Measurements from ENCODE around the gene SMG6.

DNA sequence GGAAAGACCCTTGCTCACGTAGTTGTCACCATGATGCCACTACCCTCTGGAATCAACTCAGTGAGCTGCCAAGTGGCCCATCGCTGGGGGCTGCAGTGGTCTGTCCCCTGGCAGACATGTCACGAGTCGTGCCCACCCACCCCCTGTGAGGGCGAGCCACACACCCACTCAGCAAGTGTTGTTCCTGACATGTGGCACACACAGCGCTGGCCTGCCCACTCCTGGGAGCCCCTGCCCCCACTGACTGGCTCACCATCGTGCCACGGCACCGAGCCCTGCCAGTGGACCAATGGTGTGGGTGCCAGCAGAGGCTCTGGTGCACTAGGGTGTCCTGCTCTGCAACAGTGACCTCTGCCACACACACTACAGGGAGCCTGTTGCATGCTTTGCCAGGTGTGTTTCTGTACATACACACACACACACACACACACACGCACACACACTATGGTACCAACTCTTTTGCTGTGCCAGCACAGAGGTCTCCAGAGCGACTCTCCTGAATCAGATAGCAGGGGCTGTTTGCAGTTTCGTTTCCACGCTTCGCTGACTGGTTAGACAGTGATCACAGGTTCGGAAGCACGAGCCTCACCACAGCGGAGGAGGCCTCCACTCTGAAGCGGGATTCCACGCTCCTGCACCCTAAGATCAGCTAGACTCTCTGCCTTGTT is 286.2 kb downstream of the SMG6 start:
- no peak for TF ChIP-seq POLR2A (IDR thresholded peaks at IDR 0.05)
- TF ChIP-seq, protein P1, sequence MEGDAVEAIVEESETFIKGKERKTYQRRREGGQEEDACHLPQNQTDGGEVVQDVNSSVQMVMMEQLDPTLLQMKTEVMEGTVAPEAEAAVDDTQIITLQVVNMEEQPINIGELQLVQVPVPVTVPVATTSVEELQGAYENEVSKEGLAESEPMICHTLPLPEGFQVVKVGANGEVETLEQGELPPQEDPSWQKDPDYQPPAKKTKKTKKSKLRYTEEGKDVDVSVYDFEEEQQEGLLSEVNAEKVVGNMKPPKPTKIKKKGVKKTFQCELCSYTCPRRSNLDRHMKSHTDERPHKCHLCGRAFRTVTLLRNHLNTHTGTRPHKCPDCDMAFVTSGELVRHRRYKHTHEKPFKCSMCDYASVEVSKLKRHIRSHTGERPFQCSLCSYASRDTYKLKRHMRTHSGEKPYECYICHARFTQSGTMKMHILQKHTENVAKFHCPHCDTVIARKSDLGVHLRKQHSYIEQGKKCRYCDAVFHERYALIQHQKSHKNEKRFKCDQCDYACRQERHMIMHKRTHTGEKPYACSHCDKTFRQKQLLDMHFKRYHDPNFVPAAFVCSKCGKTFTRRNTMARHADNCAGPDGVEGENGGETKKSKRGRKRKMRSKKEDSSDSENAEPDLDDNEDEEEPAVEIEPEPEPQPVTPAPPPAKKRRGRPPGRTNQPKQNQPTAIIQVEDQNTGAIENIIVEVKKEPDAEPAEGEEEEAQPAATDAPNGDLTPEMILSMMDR (IDR thresholded peaks at IDR 0.05) = no peak
